Measurements from ENCODE around the gene ZNF722. TPM values are rescaled to one million over a fixed set of nuclear protein-coding genes. Genes with fewer than 3 reads are reported as not detected.

ZNF722 gene
- total and polyA plus RNA-seq, 2 of the 4 experiments (the other 2 are of a cell fraction) = not detected

GRCh38 chr7:64046041-64046389 is 47.4 kb downstream of the ZNF722 start:
- Histone ChIP-seq H3K9me1 (ENCODE audit: insufficient read depth, low read length) (no peaks in the 10 kb centered on the region), H3K23ac (ENCODE audit: low read depth, low read length) (no peak overlapping the region), H3K9me3 (ENCODE audit: control insufficient read depth, insufficient read depth, low read length) (peaks cover 31% of the 10 kb centered on the region), H3K56ac (ENCODE audit: extremely low read depth, insufficient read depth, low read length) (no peak overlapping the region), H4K5ac (ENCODE audit: low read depth, low read length) (no peak overlapping the region), H3K27ac (ENCODE audit: insufficient read depth, low read length) (no peak overlapping the region), H2BK15ac (ENCODE audit: low read depth, low read length) (no peak overlapping the region), H2BK120ac (ENCODE audit: low read depth, low read length) (no peak overlapping the region), H4K91ac (ENCODE audit: insufficient read depth, low read depth, low read length) (no peak overlapping the region), H2BK5ac (ENCODE audit: low read depth, low read length, poor library complexity, severe bottlenecking) (no peak overlapping the region), H3K18ac (ENCODE audit: low read depth, low read length) (no peak overlapping the region), H4K8ac (ENCODE audit: low read depth in 2 of 2, low read length in 2 of 2) (no peak overlapping the region), H3K9ac (ENCODE audit: low read depth, low read length) (no peak overlapping the region), H3K36me3 (ENCODE audit: control insufficient read depth, insufficient read depth, low read length) (no peaks in the 10 kb centered on the region), H3K27me3 (ENCODE audit: control insufficient read depth, insufficient read depth, low read length) (no peaks in the 10 kb centered on the region), H2BK20ac (ENCODE audit: low read depth, low read length) (no peak overlapping the region), H4K20me1 (ENCODE audit: insufficient read depth, low read length) (no peaks in the 10 kb centered on the region), H3K14ac (replicated peaks; ENCODE audit: low read depth, low read length) (no peak overlapping the region), H2AK5ac (ENCODE audit: low read depth, low read length) (no peak overlapping the region), H2AK9ac (replicated peaks; ENCODE audit: low read depth, low read length, poor library complexity) (no peak overlapping the region), H3K4me2 (ENCODE audit: low read depth, low read length) (no peak overlapping the region), H2AFZ (replicated peaks; ENCODE audit: low read length, poor library complexity) (no peak overlapping the region), H3K4ac (ENCODE audit: low read depth, low read length) (no peak overlapping the region), H3K79me1 (ENCODE audit: low read depth in 1 of 2, low read length in 2 of 2) (no peaks in the 10 kb centered on the region), H3K4me3 (ENCODE audit: insufficient read depth, low read depth, low read length) (no peak overlapping the region), H3K4me1 (ENCODE audit: control insufficient read depth, insufficient read depth, low read length) (no peaks in the 10 kb centered on the region)
- CTCF ChIA-PET = no interaction called here
- WGBS, 2 experiments (ENCODE audit: extremely low coverage in 2 of 2, insufficient read length in 1 of 2) = no CpG with 5 or more reads among the region's 12 CpGs
- in situ Hi-C loops (cut with MboI; ENCODE audit: low sequenced_read_pairs) = no loop called here
- dilution Hi-C loops (cut with HindIII; ENCODE audit: low sequenced_read_pairs, unreplicated experiment) = no loop called here
- BruUV-seq (replicated peaks) = no TSS peak
- POLR2A ChIA-PET (ENCODE audit: unreplicated experiment) = no interaction called here
- no peak for TF ChIP-seq SMC3 (IDR thresholded peaks at IDR 0.05; ENCODE audit: low read depth, low read length)
- ATAC-seq (ENCODE audit: low read depth) = no peak
- intact Hi-C loops (cut with micrococcal nuclease) = no loop called here
- DNase-seq = no peak

Small RNA genes within 50 kb of the gene (microRNA-seq; reads per million reads assigned to microRNA genes)
- not detected for gene AC092634.1 (ENCODE audit: insufficient read depth, insufficient read length)
- not detected for gene AC092634.7 (ENCODE audit: insufficient read depth, insufficient read length)
- not detected for gene VN1R36P (ENCODE audit: insufficient read depth, insufficient read length)

Small RNA genes within 50 kb of the gene (small RNA-seq; reads per million reads assigned to genes)
- gene AC092634.1 = 0 reads per million in 5 experiments
- gene AC092634.7 = 0 reads per million in 5 experiments
- gene VN1R36P = 0 reads per million in 5 experiments

Other genes starting within 250 kb of the ZNF722 start
- not detected in 2 replicates for gene ZNF727, start 46.6 kb downstream of the ZNF722 start, total RNA-seq (2012; rRNA removed)
- not detected in 2 replicates for gene ZNF727, start 46.6 kb downstream of the ZNF722 start, polyA plus RNA-seq (2012; rRNA removed)
- not detected in 2 replicates for gene ZNF735, start 208.4 kb downstream of the ZNF722 start, total RNA-seq (2012; rRNA removed)
- not detected in 2 replicates for gene ZNF735, start 208.4 kb downstream of the ZNF722 start, polyA plus RNA-seq (2012; rRNA removed)
- not detected in 2 replicates for gene ZNF679, start 229.6 kb downstream of the ZNF722 start, total RNA-seq (2012; rRNA removed)
- not detected in 2 replicates for gene ZNF679, start 229.6 kb downstream of the ZNF722 start, polyA plus RNA-seq (2012; rRNA removed)

Data from IMR-90 (cell line).